Measurements from ENCODE around the gene SLC26A6.
A peak's percentile ranks its signal among the peaks of the same experiment; 100 is the strongest.

Gene SLC26A6

GRCh38 chr3:48656061-48656840 lies 21.0 kb upstream of the SLC26A6 start:
- Histone ChIP-seq H3K27me3 (replicated peaks) (no peaks in the 10 kb centered on the region), H3K4me3 (ENCODE audit: low read depth, low read length) (peak overlapping the region; percentile 45), H3K27ac (no peak overlapping the region), H3K36me3 (replicated peaks) (no peaks in the 10 kb centered on the region)
- TF ChIP-seq, protein P1, sequence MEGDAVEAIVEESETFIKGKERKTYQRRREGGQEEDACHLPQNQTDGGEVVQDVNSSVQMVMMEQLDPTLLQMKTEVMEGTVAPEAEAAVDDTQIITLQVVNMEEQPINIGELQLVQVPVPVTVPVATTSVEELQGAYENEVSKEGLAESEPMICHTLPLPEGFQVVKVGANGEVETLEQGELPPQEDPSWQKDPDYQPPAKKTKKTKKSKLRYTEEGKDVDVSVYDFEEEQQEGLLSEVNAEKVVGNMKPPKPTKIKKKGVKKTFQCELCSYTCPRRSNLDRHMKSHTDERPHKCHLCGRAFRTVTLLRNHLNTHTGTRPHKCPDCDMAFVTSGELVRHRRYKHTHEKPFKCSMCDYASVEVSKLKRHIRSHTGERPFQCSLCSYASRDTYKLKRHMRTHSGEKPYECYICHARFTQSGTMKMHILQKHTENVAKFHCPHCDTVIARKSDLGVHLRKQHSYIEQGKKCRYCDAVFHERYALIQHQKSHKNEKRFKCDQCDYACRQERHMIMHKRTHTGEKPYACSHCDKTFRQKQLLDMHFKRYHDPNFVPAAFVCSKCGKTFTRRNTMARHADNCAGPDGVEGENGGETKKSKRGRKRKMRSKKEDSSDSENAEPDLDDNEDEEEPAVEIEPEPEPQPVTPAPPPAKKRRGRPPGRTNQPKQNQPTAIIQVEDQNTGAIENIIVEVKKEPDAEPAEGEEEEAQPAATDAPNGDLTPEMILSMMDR (IDR thresholded peaks at IDR 0.05; ENCODE audit: low read depth, low read length, missing control alignments), result peak; percentile 44
- peak; percentile 14 for DNase-seq
- in situ Hi-C loops (cut with HindIII; ENCODE audit: low pct_ligation_motif_present, low sequenced_read_pairs), result no loop called here

DNA sequence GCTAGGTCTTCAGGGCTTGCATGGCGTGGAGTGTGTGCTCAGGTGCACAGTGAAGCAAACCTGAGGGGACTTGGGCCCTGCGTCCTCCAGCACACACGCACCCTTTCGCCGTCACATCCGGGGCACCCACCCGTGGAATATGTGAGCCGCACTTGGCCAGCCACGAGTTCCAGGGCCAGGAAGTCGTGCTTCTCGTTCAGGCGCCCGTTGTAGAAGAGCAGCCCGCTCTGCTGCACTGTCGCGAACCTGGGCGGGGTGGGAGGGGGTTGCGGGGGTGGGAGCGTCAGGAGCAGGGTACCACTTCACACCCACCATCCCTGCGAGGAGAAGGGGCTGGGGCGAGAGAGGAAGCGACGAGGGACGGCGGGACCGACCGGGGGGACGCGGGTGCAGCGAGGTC lies 20.3 kb upstream of the SLC26A6 start:
- H3K27ac ChIP-seq, result no peak overlapping the region
- DNase-seq, result no peak
- no peaks in the 10 kb centered on the region for H3K27me3 ChIP-seq (replicated peaks)
- peak overlapping the region; percentile 45 for H3K4me3 ChIP-seq (ENCODE audit: low read depth, low read length)
- in situ Hi-C loops (cut with HindIII; ENCODE audit: low pct_ligation_motif_present, low sequenced_read_pairs), result no loop called here
- TF ChIP-seq, protein P1 (IDR thresholded peaks at IDR 0.05; ENCODE audit: low read depth, low read length, missing control alignments), result no peak
- H3K36me3 ChIP-seq (replicated peaks), result no peaks in the 10 kb centered on the region

DNA sequence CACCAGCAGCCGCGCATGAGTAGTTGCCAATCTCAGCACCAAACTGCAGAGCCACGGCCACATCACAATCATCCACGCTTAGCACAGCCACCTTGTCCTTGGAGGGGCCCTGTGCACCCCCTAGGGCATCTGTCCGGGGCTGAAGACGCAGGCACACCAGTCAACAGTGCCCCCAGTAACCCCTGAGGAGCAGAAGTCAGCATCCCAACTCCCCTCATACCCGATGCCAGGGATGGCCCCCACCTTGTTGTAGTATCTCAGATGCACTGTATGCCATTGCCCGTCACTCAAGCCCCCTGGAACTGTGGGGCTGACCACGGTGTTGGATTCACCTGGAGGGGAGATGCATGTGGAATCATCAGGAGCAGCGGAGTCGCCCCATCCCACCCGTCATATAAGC lies 19.8 kb upstream of the SLC26A6 start:
- no peak for DNase-seq
- no peak overlapping the region for H3K4me3 ChIP-seq (ENCODE audit: low read depth, low read length)

GRCh38 chr3:48652923-48653715 lies 17.9 kb upstream of the SLC26A6 start:
- H3K27me3 ChIP-seq (replicated peaks), result no peaks in the 10 kb centered on the region
- TF ChIP-seq, protein P1 (IDR thresholded peaks at IDR 0.05; ENCODE audit: low read depth, low read length, missing control alignments), result no peak
- no peak overlapping the region for H3K4me3 ChIP-seq (ENCODE audit: low read depth, low read length)
- no peak for DNase-seq
- H3K36me3 ChIP-seq (replicated peaks), result no peaks in the 10 kb centered on the region
- H3K27ac ChIP-seq, result no peak overlapping the region
- in situ Hi-C loops (cut with HindIII; ENCODE audit: low pct_ligation_motif_present, low sequenced_read_pairs), result no loop called here

More for the DNA sequence above, 19.8 kb upstream of the SLC26A6 start:
- TF ChIP-seq, protein P1 (IDR thresholded peaks at IDR 0.05; ENCODE audit: low read depth, low read length, missing control alignments), result no peak
- in situ Hi-C loops (cut with HindIII; ENCODE audit: low pct_ligation_motif_present, low sequenced_read_pairs), result no loop called here
- H3K27me3 ChIP-seq (replicated peaks), result no peaks in the 10 kb centered on the region
- no peaks in the 10 kb centered on the region for H3K36me3 ChIP-seq (replicated peaks)
- no peak overlapping the region for H3K27ac ChIP-seq

DNA sequence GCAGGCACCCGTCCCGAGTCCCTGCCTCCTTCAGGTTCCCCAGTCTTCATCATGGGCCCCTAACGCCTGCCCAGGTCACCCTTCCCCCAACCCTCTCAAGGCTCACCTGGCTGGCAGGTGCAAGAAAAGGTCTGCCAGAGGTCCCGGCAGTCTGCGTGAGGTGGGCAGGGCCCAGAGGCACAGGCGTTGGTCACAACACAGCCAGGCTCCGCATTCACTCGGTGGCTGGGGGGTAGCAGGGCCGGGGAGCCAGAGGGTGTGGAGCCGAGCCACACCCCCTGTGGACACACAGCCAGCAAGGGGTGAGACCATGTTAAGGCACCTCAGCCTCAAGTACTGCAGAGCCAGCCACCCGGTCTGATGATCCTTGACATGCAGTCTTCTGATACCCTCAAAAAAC lies 16.5 kb upstream of the SLC26A6 start:
- no peak for DNase-seq
- TF ChIP-seq, protein P1 (IDR thresholded peaks at IDR 0.05; ENCODE audit: low read depth, low read length, missing control alignments), result no peak
- no peak overlapping the region for H3K27ac ChIP-seq
- no peaks in the 10 kb centered on the region for H3K27me3 ChIP-seq (replicated peaks)
- H3K36me3 ChIP-seq (replicated peaks), result no peaks in the 10 kb centered on the region
- in situ Hi-C loops (cut with HindIII; ENCODE audit: low pct_ligation_motif_present, low sequenced_read_pairs), result no loop called here
- no peak overlapping the region for H3K4me3 ChIP-seq (ENCODE audit: low read depth, low read length)

All from brain microvascular endothelial cell (primary cell).